HG03139 (cell line): ENCODE measurements around the gene TRIM32.
A peak's percentile ranks its signal among the peaks of the same experiment; 100 is the strongest.

ENCODE experiments used
- ATAC-seq: cut with Tn5 transposase; IDR thresholded peaks from one replicate; pipeline ENCODE4 v1.9.1; 2021; ENCODE audit not compliant: unreplicated experiment

Gene TRIM32

GRCh38 chr9:116704470-116704869, 17.4 kb downstream of the TRIM32 start:
- ATAC-seq: no peak

DNA sequence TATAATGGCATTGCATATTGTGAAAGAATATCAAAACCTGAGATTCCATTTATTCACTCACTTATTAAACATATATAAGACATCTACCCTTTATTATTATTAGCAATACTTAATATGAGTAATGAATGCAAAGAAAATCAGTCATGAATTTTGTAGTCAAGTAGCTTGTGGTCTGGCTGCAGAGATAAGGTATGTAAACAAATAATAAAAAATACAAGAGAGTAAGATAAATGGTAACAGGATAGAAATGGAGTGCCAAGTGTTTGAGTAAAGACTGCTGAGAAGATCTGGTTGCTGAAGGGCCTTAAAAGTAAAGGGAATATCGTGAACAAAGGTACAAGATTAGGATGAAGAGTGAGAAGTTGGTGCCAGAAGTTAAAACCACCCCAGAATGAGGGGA, 18.4 kb downstream of the TRIM32 start:
- no peak for ATAC-seq

DNA sequence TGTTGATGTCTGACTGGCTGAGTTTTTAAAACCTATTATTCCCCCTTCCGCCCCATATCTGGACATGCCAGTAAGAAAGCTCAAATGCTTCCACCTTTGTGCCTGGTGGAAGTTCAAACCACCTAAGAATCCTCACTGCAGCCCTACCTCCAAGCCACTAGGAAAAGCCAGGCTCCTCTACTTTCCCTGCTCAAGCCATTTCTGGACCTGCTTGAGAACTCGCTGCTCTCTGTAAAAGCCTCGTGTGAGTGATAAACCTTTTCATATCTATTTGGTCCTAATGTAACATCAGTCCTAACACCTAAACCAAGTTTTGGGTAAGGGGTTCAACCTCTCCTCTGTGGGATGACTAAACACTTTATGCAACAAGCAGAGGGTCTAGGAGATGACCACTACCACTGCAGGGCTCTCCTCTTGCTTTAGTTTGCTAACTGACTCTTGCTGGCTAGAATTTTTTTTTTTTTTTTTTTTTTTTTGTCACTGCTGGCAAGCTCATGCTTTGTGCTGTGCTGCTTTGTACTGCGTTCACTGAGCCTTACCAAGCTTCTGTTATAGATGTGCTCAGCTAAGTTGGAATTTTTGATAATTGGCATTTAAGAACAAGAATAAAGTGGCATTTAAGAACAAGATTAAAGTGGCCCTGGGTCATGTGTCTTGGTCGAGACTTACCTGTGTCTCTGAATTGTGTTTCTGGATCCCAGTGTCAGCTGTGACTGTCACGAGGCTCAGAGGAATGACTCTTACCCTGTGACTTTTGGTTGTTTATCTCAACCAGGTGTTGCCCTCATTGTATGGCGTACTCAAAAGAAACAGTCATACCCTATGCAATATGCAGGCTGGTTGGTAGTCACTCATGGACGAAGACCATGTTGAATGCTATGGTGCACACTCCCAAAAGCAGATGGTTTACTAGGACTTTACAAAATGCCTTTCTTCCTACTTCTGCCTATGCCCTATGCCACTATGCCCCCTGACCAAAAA, 19.5 kb downstream of the TRIM32 start:
- ATAC-seq: no peak

DNA sequence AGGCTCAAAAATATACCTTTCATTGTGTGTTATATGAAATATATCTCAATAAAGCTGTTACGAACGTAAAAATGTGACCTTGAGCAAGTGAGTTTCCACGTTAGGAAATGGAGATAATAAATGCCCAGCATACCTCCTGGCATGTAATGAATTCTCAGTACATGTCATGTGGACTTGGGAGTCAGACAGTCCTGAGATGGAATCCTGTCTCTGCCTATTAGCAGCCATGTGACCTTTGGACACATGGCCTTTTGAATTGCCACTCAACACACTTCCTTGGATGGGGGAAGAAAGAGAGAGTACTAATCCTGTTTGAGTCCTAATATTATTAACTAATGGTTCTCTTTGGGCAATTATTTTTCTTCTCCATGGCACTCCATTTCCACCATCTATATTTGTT, 25.7 kb downstream of the TRIM32 start:
- no peak for ATAC-seq

GRCh38 chr9:116713271-116713670, 26.2 kb downstream of the TRIM32 start:
- no peak for ATAC-seq

DNA sequence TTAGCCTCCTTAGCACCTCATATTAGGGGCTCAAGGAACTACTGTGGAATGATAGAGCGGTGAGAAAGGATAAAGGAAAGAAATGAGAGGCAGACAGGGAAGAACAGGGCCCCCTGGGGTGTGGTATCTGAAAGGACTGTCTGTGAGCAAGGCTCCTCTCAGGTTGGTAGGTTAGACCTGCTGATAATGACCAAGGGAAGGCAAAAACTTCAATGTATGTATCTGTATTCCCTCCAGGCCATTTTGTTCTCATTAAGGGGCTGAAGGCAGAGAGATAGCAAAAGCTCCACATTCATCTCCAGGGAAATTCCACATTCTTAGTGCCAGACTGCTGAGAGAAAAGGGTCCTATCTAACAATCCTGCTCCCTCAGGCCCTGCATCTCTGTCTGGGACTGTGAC, 28.6 kb downstream of the TRIM32 start:
- no peak for ATAC-seq

DNA sequence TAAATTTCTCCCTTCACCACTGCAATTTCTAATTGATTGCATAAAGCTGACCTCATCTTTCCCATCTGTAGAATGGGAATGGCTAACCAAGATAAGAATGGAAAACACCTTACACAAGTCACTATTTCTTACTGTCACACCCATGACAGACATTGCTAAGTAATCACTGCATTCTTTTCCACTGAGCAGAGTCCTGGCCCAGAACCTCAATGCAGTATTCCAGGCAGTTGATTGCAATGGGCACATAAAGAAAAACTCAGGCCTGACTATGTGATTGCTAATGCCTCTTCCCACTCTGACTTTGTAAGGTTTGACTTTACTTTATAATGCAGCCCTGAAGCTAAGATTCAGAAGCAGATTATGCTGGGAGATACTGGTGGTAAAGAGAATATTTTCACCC, 29.3 kb downstream of the TRIM32 start:
- ATAC-seq: no peak

- ATAC-seq: no peak
Observed at GRCh38 chr9:116717150-116717549, 30.0 kb downstream of the TRIM32 start.

- ATAC-seq: no peak
Observed at GRCh38 chr9:116718111-116718510, 31.0 kb downstream of the TRIM32 start.

GRCh38 chr9:116720111-116720510, 33.0 kb downstream of the TRIM32 start:
- ATAC-seq: no peak

DNA sequence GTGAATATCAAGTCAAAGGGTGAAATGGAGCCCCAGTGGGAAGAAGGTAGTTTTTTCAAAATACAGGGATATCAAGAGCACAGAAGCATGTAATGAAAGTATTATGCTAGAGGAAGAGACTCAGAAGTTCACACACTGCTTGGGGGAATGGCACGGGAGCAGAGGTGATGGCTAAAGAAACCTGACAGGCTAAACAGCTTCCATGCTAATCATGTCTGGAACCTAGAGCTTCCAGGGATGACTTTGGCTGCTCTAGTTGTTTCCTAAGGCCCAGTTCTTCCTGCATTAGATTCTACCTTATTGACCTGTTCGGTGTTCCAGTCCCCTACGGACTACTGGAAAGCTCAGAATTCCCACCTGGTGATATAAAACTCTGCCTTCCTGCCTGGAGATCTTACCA, 34.3 kb downstream of the TRIM32 start:
- ATAC-seq: no peak

DNA sequence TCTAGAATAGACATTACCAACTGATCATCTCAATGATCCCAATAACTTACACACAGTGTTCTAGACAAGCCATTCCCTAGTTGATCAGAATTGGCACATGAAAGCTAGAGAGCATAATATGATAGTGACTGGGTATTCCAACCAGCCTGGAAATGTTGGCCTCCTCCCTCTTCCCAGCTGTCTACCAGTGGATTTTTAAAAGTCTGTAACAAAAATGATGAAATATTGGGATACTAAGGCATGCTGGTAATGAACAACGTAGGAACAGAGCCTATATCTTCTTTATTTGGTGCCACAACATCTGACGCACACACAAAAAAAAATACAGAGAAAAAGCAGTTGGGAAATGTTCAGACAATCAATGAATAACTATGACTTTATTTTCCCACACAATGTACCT, 34.8 kb downstream of the TRIM32 start:
- no peak for ATAC-seq

- ATAC-seq: no peak
Observed at GRCh38 chr9:116724123-116724522, 37.0 kb downstream of the TRIM32 start.

DNA sequence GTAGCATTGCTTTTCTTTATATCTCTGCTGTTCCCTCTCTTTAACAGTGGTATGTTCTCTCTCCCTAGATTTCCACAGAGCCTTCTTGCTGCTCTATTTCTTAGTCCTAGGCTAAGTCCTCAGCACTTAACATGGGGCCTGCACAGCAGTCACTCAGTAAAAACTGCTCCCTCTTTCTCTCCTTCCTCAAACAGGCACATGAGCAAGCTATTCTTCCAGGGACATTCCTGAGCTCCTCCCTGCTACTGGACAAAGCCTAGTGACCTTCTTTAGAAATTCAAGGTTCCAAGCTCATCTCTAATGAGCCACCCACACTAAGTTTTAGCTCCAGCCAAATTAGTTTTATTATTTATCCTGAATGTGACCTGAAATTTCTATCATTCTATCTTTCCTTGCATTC, 39.5 kb downstream of the TRIM32 start:
- ATAC-seq: no peak

DNA sequence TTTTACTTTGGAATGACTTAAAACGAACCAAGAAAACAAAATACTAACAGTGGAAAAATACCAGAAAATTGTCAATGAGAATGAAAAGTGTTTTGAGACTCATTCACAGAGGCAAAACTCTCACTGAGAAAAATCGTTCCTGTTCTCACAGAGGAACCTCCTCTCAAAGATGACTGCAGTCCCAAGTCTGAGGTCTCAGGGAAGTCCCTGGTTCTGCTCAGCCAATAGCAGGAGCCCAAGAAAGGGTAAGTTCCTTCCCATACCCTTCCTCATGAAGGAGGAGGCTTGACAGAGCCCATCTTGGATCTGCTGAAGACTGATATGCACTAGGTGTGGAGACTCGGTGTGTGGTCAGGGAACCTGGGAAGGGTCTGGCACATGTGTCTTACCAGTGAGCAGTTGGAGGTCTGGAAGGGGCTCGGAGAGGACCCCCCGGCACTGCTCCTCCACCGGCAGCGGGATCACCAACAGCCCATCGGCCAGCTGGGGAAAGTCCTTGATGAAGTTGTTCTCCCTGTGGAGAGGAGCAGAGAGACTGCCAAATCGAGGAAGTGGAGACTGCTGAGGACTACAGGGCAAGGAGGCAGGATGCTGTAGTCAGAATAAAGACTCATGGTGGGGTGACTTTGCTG, 46.0 kb downstream of the TRIM32 start:
- no peak for ATAC-seq

- no peak for ATAC-seq
Observed at GRCh38 chr9:116736399-116737151, 49.5 kb downstream of the TRIM32 start.

DNA sequence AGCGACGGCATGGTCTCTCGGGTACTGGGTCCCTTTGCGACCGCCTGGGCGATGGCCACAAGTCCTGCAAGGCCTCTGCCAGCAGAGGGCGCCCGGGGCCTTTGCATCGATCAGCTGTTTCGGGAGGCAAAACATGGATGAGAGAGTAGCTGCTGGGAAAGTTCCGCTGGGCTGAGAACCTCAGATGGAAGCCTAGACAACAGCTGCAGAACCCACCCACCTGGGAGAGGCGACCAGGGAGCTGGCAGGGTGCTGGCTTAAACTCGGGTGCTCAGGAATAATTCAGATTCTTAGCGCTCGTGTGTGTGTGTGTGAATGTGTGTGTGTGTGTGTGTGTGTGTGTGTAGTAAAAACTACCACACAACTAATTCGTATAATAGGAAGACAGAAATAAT, 50.0 kb downstream of the TRIM32 start:
- ATAC-seq: peak; percentile 85

GRCh38 chr9:116741086-116741740, 54.1 kb downstream of the TRIM32 start:
- ATAC-seq: no peak

DNA sequence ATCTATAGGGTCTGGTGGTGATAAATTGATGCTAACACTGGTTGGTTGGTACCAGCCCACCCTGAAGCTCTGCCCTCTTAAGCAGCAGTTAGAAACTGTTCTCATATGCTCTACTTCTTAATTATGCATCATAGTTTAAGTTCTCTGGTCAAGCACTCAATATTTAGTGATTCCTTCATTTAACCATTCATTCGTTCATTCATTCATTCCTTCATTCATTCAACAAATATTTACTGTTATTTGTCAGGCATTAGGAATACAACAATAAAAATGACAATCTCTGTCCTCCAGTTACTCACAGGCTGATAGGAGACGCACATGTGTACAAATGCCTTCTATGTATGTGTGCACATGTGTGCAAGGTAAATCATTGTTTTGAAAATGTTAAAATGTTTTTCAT, 54.6 kb downstream of the TRIM32 start:
- ATAC-seq: no peak

GRCh38 chr9:116749176-116749575, 62.1 kb downstream of the TRIM32 start:
- ATAC-seq: no peak

DNA sequence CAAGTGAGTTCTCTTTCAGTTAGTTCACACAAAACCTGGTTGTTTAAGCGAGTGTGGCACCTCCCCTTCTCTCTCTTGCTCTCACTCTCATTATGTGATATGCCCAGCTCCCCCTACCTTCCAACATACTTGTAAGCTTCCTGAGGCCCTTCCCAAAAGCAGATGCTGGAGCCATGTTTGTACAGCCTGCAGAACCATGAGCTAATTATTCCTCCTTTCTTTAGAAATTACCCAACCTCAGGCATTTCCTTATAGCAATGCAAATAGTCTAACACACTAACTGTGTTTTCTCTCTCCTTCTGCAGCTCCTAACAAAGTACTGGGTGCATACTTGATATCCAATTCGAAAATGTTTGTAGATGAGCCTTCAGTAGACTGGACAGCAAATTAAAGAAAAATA, 62.7 kb downstream of the TRIM32 start:
- ATAC-seq: no peak
